GM18498 (cell line): ENCODE results near the gene ERG.

ENCODE experiments used
- ATAC-seq: cut with Tn5 transposase; IDR thresholded peaks from one replicate; pipeline ENCODE4 v1.9.1; 2021; ENCODE audit warnings: mild to moderate bottlenecking, moderate library complexity; ENCODE audit not compliant: unreplicated experiment

Gene ERG

DNA sequence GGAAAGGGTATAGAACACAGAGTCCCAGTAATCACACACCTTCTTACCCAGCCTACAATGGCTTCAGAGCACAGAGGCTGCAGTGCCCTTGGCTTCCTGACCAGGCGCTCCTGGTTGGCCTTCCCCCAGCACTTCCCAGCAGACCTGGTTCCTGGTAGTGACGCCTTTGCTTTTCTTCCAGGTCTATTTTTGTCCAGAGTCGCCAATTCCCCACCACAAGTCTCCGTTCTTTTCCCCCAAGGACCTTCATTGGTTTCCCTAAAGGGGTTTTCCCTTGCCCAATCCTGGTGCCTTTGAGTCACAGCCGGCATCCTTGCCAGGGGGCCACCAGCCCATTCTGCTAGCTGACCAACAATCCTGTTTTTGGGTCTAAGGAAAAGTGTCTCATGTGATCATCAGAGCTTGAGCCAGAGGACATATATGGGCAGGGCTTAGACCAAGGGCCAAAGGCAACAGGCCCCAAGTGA is 156.7 kb downstream of the ERG start:
- ATAC-seq = no peak

GRCh38 chr21:38340131-38340530 is 158.1 kb downstream of the ERG start:
- no peak for ATAC-seq

GRCh38 chr21:38337793-38338192 is 160.5 kb downstream of the ERG start:
- ATAC-seq = no peak

DNA sequence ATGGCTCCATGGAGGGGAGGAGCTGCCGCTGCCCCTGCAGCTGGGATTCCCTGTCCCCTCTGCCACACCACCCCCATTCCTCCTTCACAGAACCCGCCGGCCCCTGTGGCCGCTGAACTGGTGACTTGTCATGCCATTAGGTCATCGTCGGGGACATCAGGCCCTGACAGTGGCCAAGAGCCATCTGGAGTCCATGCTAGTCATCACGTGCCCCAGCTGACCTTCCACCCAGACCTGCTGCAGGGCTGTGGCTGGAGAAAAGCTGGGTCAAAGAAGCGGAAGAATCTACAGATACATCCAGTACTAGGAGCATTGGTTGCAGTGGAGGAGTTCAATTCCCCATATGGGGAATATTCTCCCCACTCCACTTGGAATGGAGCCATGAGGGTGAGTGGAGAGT is 163.4 kb downstream of the ERG start:
- ATAC-seq = no peak

- no peak for ATAC-seq
Observed at GRCh38 chr21:38333301-38334272, 164.7 kb downstream of the ERG start.

DNA sequence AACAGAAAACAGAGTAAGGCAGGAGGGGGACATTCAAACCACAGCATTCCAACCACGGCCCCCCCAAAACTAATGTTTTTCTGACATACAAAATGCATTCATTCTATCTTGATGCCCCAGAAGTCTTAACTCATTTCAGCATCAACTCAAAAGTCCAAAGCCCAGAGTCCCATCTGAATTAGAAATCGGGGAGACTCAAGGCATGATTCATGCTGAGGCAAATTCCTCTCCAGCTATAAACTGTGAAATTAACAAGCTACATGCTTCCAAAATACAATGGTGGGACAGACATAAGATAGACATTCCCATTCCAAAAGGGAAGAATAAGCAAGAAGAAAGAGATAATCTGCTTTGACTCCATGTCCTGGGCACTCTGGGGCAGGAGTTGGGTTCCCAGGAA is 167.6 kb downstream of the ERG start:
- no peak for ATAC-seq
